ENCODE measurements around the gene NAA25.

NAA25 gene

DNA sequence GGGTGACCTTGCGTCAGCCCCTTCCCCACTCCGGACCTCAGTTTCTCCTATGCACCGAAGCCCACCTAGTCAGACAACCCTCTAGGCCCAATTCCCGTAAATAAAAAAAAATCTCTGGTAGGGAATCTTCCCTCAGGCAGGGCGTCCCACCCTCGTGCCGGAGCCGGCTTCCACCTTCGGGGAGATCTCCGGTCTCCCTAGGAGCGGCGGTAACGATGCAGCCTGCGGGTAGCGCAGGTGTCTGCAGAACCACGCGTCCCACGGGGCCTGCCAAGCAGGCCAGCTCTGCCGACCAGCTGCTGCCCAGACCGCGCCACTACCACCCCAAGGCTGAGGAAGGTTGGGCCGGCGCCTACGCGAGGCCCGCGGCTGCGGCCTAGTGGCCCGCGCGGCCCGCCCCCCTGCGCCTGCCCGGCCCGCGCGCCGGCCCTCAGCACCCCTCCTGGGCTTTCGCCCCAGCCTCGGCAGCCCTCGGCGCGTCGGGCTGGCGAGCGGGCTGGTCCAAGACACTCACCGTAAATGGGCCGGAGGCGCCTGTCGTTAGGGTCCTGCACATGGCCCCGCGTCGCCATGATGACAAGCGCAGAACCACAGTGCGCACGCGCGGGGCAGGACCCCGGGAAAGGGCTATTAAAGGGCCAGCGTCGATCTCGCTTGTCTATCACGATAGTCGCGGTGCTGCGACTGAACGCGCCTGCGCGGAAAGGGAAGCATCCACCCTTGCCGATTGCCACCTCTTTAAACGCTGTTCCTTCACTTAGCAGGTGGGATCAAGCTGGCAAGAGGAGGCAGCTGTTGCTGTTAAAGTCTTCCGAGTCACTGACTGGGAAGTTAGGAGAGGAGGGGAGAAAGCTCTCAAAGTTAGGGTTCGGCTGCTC is at the start of gene NAA25:
TSS of gene NAA25 (minus strand) at position 582 of the 878 bp plus-strand sequence. CDS start at position 572, 10 bp downstream.
- DNase-seq (ENCODE audit: low spot score) = peak; percentile 92

DNA sequence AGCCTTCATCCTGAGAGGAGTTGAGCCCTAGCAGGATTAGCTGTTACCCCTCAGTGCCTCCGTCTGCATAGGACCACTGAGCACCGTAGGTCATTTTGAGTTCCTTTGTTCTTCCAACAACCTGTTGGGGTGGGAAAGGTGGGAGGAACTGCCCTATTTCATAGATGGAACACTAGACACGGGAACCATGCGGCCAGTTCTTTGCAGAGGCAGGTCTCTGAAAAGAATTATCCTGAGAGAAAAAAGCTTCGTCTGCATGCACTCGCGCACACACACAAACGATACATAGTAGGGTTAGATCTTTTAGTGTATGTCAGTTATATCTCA is 45.3 kb upstream of the NAA25 start:
- DNase-seq (ENCODE audit: low spot score) = no peak

DNA sequence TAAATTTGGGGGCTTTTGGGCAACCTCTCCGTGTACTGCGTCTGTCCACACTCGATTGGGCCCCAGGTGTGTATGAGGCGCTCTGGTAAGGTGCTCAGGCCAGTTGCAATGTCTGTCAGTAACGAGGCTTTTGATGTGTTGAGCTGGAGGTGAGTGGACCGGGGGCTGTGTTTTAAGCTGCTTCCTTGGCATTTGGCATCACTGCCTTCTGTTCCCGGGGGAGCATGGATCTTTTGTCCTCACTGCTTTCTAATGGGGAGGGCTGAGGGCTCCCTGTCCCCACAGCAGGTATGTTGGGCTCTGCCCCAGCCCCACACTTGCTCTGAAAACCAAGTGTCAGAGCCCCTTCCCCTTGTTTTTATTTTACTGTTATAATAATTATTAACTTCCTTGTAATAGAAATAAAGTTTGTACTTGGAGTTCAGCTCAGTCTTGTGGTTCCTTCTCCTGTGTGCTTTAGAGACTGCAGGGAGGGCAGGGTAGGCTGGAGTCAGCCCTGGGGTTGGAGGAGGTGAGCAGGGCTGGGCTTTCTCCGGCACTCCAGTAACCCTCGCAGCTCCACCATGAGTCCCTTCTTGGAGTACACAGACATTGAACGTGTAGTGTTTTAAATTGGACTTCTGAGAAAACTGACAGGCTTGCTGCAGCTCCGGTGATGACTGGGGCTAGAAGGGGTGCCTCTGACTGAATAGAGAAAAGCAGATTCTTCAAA is 44.8 kb upstream of the NAA25 start:
- DNase-seq (ENCODE audit: low spot score) = no peak

DNA sequence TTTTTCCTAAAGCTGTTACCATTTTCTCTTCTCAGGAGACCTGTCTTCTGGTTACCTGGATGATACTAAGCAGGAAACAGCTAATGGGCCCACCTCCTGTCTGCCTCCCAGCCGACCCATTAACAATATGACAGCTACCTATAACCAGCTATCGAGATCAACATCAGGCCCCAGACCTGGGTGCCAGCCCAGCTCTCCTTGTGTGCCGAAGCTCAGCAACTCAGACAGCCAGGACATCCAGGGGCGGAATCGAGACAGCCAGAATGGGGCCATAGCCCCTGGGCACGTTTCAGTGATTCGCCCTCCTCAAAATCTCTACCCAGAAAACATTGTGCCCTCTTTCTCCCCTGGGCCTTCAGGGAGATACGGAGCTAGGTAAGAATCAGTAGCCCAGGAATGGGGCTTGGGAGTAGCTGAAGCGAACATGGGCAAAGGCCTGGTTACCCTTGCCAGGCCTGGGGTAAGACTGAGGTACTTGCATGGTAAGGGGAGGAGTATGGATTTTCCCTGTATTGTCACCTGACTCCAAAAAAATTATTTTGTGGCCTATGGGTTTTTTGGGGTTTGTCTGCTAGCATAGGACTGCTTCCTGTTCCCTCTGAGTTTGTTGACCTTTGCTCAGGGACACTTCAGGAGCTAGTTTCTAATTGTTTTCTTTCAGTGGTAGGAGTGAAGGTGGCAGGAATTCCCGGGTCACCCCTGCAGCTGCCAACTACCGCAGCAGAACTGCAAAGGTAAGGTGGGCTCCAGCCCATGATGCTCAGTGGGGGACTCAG is 43.4 kb upstream of the NAA25 start:
- no peak for DNase-seq (ENCODE audit: low spot score)

DNA sequence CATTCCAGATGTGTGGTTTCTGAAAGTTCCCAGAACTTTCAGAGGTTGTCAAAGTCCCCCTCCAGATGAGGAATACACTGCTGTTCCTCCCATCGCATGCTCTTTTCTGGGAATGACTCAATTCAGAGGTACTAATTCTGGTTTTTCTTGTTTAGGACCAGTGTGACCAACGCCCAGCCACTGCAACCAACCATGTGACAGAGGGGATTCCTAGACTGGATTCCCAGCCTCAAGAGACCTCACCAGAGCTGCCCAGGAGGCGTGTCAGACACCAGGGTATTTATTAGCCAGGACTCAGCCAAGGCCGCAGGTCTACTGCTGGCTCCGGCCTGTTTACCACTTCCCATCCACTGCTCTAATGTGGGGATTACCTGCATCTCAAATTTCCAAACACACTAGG is 41.0 kb upstream of the NAA25 start:
- no peak for DNase-seq (ENCODE audit: low spot score)

DNA sequence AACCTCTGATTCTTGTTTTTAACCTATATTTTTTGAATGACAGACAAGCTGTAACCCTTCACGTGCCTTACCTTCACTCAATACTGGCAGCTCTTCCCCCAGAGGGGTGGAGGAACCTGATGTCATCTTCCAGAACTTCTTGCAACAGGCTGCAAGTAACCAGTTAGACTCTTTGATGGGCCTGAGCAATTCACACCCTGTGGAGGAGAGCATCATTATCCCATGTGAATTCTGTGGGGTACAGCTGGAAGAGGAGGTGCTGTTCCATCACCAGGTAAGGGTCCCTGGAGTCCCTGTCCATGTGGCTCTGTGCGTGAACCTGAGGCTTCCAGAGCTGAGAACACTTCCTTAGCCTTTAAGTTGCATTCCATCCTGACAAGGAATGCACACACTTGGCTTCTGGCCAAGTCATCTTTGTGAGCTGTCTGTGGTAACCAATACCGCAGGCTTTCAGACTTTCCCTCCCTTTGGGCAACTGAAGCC is 39.5 kb upstream of the NAA25 start:
- no peak for DNase-seq (ENCODE audit: low spot score)

DNA sequence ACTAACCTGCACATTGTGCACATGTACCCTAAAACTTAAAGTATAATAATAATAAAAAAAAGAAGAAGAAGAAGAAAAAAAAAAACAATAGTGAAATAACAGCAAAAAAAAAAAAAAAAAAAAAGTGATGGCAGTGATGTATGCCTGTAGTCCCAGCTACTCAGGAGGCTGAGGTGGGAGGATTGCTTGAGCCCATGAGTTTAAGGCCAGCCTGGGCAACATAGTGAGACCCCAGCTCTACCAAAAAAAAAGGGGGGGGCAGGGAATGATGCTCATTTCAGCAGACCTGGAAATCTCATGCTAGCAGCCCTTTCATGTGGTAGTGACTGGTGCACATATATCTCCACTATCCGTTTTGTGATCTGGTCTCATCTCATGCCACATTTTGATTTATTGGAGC is 37.5 kb upstream of the NAA25 start:
- no peak for DNase-seq (ENCODE audit: low spot score)

DNA sequence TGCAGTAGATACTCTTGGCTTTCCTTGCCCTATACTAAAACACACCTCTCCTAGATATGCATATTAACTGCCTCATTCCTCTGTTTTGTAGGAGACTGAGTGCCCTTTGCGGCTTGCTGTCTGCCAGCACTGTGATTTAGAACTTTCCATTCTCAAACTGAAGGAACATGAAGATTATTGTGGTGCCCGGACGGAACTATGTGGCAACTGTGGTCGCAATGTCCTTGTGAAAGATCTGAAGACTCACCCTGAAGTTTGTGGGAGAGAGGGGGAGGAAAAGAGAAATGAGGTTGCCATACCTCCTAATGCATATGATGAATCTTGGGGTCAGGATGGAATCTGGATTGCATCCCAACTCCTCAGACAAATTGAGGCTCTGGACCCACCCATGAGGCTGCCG is 32.1 kb upstream of the NAA25 start:
- no peak for DNase-seq (ENCODE audit: low spot score)

DNA sequence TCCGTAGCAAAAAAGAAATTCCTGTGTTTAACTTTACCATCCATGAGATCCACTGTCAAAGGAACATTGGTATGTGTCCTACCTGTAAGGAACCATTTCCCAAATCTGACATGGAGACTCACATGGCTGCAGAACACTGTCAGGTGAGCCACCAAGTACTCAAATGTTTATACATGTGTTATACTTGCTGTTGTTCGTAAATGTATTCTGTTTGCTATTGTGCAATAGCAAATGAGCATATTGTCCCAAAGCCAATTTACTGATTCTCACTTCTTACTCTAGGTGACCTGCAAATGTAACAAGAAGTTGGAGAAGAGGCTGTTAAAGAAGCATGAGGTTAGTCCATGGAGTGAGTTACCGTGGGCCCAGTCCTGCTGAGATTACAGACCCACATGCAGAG is 26.1 kb upstream of the NAA25 start:
- DNase-seq (ENCODE audit: low spot score) = no peak

DNA sequence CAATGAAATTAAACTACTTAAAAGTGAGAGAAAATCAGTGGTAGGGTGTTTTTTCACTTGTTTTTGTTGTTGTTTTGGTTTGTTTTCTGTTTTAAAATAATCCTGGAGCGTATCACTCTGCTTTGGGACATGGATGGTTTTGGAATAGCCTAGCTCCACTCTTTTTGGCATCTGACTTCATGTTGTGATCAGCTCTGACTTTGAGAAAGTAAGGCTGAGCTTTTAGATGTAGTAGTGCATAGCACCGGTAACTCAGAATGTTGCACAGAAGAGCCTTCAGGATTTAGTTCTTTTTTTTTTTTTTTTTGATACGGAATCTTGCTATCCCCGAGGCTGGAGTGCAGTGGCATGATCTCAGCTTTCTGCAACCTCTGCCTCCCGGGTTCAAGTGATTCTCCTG is 24.8 kb upstream of the NAA25 start:
- DNase-seq (ENCODE audit: low spot score) = no peak

DNA sequence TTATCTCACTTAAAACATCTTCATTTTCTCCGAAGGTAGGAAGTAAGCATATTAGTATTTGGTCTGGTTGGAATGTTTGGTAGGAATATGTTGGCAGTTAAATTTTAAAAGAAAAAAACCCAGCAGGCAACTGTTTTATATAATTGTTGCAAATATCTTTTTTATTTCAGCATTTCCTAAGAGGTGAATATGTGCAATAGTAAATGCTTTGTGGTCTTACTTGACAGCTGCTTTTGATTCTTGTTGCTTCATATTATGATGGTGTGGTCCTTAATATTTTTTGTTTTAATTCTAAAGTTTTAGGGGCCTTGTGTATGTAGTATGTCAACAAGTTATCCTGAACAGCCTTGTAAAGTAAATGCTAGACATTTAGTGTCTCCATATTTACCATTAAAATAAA is 23.1 kb upstream of the NAA25 start:
- no peak for DNase-seq (ENCODE audit: low spot score)

DNA sequence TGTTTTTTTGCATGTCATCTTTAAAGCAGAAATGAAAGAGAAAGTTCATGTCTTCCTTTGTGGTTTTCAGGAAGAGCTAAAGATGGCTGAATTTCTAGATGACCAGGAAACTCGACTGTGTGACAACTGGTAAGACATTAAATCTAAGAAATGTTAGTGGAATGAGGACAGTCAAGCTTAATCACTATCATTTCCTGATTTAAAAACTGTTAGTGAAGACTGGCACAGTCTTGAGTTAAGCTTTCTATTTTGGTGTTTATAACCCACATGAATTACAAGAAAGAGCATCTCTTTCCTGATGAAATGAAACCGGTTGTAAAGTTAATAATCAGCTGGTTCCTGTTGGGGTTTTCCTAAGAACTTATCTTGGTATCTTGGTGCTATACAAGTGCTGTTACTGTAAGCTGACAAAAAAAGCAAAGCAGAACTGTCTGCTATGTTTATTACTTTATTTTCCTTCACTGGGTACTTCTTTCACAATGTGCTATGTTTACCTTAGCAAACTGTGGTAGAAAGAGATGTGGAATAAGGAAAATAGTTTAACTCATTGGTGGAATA is 21.9 kb upstream of the NAA25 start:
- no peak for DNase-seq (ENCODE audit: low spot score)

DNA sequence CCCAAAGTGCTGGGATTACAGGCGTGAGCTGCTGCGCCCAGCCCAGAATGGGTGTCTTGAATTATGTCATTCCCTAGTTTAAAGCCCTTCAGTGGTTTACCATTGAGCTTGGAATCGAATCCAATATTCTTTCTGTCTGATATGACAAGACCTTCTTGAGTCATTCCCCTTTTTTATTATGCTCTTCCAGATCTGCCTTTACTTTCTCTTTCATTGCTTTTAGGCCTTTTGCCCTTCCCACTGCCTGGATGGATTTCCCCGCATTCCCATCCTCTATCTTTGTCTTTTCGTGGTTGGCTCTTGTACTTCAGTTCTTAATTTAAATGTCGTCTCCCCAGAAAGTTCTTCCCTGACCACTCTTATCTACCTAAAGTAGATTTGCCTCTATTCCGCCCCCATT is 18.3 kb upstream of the NAA25 start:
- no peak for DNase-seq (ENCODE audit: low spot score)

DNA sequence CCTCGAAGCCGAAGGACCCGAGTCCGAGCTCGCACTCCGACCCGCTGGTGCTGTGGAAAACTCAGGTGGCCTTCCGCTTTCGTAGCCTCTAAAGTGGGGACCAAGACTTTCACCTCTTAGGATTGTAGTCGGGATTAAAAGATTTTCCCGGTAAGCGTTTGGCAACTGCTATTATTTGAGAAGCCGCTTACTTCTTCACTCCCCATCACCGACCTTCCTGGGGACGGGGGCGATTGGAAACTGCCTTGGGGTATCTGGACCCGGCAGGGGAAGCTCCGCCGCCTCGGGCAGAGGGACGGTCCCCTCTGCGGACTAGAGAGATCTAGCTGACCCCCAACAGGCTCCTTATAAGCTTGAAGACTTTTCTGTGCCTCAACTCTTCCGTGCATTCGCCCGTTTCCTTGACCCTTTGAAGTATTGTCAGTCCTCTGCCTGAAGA is 17.4 kb upstream of the NAA25 start:
- DNase-seq (ENCODE audit: low spot score) = peak; percentile 14

DNA sequence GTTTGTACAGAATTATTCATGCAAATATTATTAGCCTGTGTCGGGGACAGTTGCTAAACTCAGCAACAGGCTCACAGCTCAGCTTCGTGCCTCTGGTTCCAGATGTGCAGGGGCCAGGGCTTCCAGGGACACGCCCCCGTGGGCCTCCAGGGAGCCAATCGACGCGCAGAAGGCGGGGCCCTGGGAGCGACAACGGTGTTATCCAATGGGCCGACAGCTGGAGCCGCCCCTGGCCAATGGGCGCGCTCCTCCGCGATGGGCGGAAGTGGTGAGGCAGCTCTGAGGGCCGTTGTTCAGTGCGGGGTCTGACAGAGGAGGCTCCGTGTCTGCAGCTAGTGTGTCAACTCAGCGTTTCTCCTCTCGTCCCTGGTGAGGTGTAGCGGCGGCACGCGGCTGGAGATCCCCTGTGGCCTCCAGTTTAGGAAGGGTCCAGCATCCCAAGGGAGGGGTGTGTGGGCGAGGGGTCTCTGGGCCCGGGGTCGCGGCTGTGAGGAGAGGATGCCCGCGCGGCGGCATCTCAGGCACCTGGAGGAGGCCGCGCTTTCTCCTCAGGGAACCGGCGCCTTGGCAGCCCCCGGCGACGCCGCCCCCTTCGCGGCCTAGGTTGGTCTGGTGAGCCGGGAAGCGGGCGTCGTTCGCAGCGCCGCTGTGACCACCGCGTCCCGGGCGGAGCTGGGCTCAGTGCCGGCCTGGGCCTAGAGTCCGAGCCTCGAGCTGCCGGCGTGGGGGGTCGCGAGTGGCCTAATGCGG is 16.8 kb upstream of the NAA25 start, which contains the start of gene TRAFD1:
TSS of gene TRAFD1 (plus strand) at position 311 of the 750 bp plus-strand sequence. CDS start 4,963 bp downstream, outside the sequence.
- peak; percentile 98 for DNase-seq (ENCODE audit: low spot score)

DNA sequence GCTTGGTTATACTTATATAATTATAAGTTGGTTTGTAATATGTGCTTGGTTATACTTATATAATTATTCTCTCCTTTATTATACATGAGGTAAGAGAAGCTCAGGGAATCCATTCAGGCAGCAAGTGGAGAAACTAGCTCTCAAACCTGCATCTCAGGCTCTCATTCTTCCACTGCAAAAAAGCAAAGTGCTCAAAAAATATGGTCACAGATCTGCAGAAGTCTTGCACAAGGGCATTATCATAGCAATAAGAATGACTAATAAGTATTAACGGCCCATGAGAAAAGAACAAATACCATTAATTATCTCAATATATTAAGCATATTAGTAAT is 16.3 kb upstream of the NAA25 start:
- no peak for DNase-seq (ENCODE audit: low spot score)

DNA sequence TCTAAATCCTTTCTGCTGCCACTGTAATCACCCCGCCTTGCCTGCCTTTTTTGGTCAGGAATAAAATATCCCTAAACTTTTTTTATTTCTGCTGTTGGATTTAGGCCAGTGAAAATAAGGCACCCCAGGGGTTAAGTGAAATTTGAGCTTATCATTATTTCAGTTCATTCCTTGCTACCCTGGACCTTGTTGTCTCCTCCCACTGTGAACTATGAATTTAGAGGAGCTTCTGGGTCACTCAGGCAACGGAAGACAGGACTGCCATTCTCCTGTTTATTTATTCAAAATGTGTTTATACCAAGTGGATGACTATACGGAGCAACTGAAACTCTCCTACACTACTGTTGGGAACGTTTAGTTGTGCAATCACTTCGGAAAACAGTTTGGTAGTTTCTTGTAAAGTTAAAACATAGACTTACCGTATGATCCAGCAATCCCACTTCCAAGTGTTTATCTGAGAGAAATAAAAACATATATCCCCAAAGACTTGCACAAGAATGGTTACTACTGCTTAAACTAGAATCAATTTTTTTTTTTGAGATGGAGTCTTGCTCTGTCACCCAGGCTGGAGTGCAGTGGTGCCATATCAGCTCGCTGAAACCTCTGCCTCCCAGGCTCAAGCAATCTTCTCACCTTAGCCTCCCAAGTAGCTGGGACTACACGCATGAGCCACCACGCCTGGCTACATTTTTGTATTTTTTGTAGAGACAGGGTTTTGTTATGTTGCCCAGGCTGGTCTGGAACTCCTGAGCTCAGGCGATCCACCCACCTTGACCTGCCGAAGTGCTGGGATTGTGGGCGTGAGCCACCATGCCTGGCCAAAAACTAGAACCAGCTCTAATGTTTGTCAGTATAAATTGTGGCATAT is 14.5 kb upstream of the NAA25 start:
- no peak for DNase-seq (ENCODE audit: low spot score)

DNA sequence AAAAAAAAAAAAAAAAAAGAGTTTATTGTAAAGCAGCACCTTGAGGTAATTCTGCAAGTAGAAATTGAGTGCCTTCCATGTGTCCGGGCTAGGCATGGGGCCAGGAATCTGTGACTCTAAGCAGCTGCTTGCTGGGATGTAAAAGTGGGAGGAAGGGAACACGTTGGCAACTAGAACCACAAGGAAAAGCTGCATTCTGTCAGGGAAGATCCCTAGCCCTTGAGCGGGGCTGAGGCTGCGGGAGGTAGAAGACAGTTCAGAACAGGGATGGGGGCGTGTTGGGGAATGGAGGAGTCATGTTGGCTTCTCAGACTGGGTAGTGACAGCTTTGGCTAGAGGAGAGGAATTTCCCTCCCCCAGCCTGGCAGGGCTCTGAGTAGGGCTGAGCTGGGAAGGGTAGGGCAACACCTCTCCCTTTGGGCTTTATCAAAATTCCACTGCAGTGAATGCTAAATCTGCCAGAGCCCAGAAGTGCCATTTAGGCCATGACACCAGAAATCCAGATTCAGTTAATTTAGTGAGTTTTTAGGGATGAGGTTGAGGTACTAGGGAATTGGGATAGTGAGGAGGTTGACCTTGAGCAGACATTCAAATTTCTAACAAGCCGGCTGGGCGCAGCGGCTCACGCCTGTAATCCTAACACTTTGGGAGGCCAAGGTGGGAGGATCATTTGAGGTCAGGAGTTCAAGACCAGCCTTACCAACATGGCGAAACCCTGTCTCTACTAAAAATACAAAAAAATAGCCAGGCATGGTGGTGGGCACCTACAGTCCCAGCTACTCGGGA is 13.4 kb upstream of the NAA25 start:
- DNase-seq (ENCODE audit: low spot score) = peak; percentile 43

DNA sequence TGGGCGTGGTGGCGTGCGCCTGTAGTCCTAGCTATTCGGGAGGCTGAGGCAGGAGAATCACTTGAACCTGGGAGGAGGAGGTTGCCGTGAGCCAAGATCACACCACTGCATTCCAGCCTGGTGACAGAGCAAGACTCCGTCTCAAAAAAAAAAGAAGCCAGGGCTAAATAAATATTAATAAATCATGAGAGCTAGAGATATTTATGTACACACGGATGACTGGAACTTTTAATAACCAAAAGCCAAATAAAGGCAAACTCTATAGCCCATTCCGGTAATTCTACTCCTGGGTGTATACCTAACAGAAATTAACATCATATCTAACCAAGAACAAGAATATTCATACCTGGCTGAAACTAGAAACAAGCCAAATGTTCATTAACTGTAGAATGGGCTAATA is 9.1 kb upstream of the NAA25 start:
- DNase-seq (ENCODE audit: low spot score) = no peak
